ENCODE data around the gene CALML5.

- TF ChIP-seq CTCF (IDR thresholded peaks at IDR 0.05; ENCODE audit: low read depth, low read length) (no peak), EZH2phosphoT487 (IDR thresholded peaks at IDR 0.05; ENCODE audit: low read depth) (no peak)
These were observed 17.4 kb downstream of the CALML5 start for GRCh38 chr10:5482016-5482415.
